ENCODE results near the gene MACROD2.

MACROD2 gene

GRCh38 chr20:15859061-15859460 is 1863.7 kb downstream of the MACROD2 start:
- no peak for DNase-seq (ENCODE audit: low read depth)

GRCh38 chr20:15860850-15861249 is 1865.5 kb downstream of the MACROD2 start:
- DNase-seq (ENCODE audit: low read depth) = no peak

GRCh38 chr20:15862178-15862577 is 1866.9 kb downstream of the MACROD2 start:
- DNase-seq (ENCODE audit: low read depth) = no peak

- DNase-seq (ENCODE audit: low read depth) = no peak
These were observed 1868.4 kb downstream of the MACROD2 start for GRCh38 chr20:15863735-15864134.

- no peak for DNase-seq (ENCODE audit: low read depth)
These were observed 1870.2 kb downstream of the MACROD2 start for GRCh38 chr20:15865553-15865952.

GRCh38 chr20:15866916-15867730 is 1871.8 kb downstream of the MACROD2 start:
- no peak for DNase-seq (ENCODE audit: low read depth)

GRCh38 chr20:15867899-15868298 is 1872.6 kb downstream of the MACROD2 start:
- DNase-seq (ENCODE audit: low read depth) = no peak

GRCh38 chr20:15875446-15875845 is 1880.1 kb downstream of the MACROD2 start:
- no peak for DNase-seq (ENCODE audit: low read depth)

- DNase-seq (ENCODE audit: low read depth) = no peak
These were observed 1887.2 kb downstream of the MACROD2 start for GRCh38 chr20:15882553-15882952.

GRCh38 chr20:15886250-15886649 is 1890.9 kb downstream of the MACROD2 start:
- DNase-seq (ENCODE audit: low read depth) = no peak

GRCh38 chr20:15887387-15887786 is 1892.1 kb downstream of the MACROD2 start:
- no peak for DNase-seq (ENCODE audit: low read depth)

- no peak for DNase-seq (ENCODE audit: low read depth)
These were observed 1893.7 kb downstream of the MACROD2 start for GRCh38 chr20:15889061-15889460.

GRCh38 chr20:15889514-15890256 is 1894.4 kb downstream of the MACROD2 start:
- DNase-seq (ENCODE audit: low read depth) = no peak

GRCh38 chr20:15890407-15890982 is 1895.2 kb downstream of the MACROD2 start:
- no peak for DNase-seq (ENCODE audit: low read depth)

GRCh38 chr20:15895126-15895525 is 1899.8 kb downstream of the MACROD2 start:
- no peak for DNase-seq (ENCODE audit: low read depth)

GRCh38 chr20:15895560-15896084 is 1900.3 kb downstream of the MACROD2 start:
- no peak for DNase-seq (ENCODE audit: low read depth)

- no peak for DNase-seq (ENCODE audit: low read depth)
These were observed 1904.7 kb downstream of the MACROD2 start for GRCh38 chr20:15899967-15900366.

GRCh38 chr20:15900443-15900842 is 1905.1 kb downstream of the MACROD2 start:
- no peak for DNase-seq (ENCODE audit: low read depth)

GRCh38 chr20:15902493-15902892 is 1907.2 kb downstream of the MACROD2 start:
- DNase-seq (ENCODE audit: low read depth) = no peak

- no peak for DNase-seq (ENCODE audit: low read depth)
These were observed 1910.3 kb downstream of the MACROD2 start for GRCh38 chr20:15905661-15906060.

- DNase-seq (ENCODE audit: low read depth) = no peak
These were observed 1914.7 kb downstream of the MACROD2 start for GRCh38 chr20:15909995-15910394.

GRCh38 chr20:15911581-15911980 is 1916.3 kb downstream of the MACROD2 start:
- DNase-seq (ENCODE audit: low read depth) = no peak

All from T follicular helper cell (primary cell).